Vagina (tissue), 2 donors: Measurements from ENCODE around the gene KRT9. TPM values are rescaled to one million over a fixed set of nuclear protein-coding genes. Genes with fewer than 3 reads are reported as not detected.

Experiments used
- DNase-seq, 2 donors: peaks; one replicate each; pipeline ENCODE4 v3.0.0-alpha.2; 2017; ENCODE audit errors: extremely low spot score in 2 of 2
- H3K27ac ChIP-seq: fragments of 200-600 bp; sonication (generic); one replicate; pipeline ENCODE4 v1.5.1; 2019
- H3K27me3 ChIP-seq: fragments of 200-600 bp; sonication (generic); one replicate; pipeline ENCODE4 v1.5.1; 2019
- H3K36me3 ChIP-seq, 2 donors: fragments of 200-600 bp; sonication (generic); one replicate each; pipeline ENCODE4 v1.5.1; 2017 to 2019
- H3K4me1 ChIP-seq: fragments of 200-600 bp; sonication (generic); one replicate; pipeline ENCODE4 v1.5.1; 2019
- H3K4me3 ChIP-seq, 2 donors: fragments of 200-600 bp; sonication (generic); 1 replicate in 1 of 2; 2 replicates in 1 of 2; pipeline ENCODE4 v1.5.1; 2016 to 2019
- H3K9me3 ChIP-seq: fragments of 200-600 bp; sonication (generic); one replicate; pipeline ENCODE4 v1.5.1; 2019
- CTCF ChIP-seq, 3 experiments: fragments of 450-650 bp in 2 of 3; fragments of 200-600 bp in 1 of 3; sonication (generic) in 1 of 3; IDR thresholded peaks; one replicate each; pipeline ENCODE4 v1.5.1; 2017 to 2019; ENCODE audit warnings: antibody characterized with exemption in 3 of 3, mild to moderate bottlenecking in 2 of 3, moderate library complexity in 2 of 3
- POLR2A ChIP-seq, 2 donors: fragments of 450-650 bp; IDR thresholded peaks; one replicate each; pipeline ENCODE4 v1.6.1; 2017; ENCODE audit warnings: antibody characterized with exemption in 2 of 2, mild to moderate bottlenecking in 2 of 2, moderate library complexity in 2 of 2
- POLR2AphosphoS5 ChIP-seq, 2 donors: sonication (generic); formaldehyde crosslinking; IDR thresholded peaks; one replicate each; pipeline ENCODE4 v1.9.0; 2017; ENCODE audit warnings: antibody characterized with exemption in 2 of 2, mild to moderate bottlenecking in 2 of 2, low read depth in 1 of 2; ENCODE audit not compliant: insufficient read depth in 1 of 2
- intact Hi-C: fragments of 100-400 bp; cut with DNase I; formaldehyde crosslinking; loops from one replicate; pipeline ENCODE4 v1.15.1; 2023
- total RNA-seq: library from RNA; depleted of rRNA; stranded (reverse); fragments of >200 nt; gene quantifications from one replicate; pipeline ENCODE4 v1.2.3, GENCODE V29; 2016

KRT9 gene
- total RNA-seq, 1 donor from 2014 or later, result not detected

DNA sequence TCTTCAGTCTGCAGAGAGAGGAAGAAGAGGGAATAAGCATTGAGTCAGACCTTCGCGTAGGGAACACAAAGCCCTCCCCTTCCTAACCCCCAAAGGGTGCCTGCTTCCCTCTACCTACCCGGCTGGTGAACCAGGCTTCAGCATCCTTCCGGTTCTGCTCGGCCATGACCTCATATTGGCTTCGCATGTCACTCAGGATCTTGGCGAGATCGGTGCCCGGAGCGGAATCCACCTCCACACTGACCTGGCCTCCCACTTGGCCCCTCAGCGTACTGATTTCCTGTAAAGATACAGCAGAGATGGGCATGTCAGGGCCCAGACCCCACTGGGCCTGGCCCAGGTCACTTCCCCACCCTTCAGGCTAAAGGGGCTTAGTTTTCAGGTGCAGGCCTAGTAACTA is 47.6 kb downstream of the KRT9 start:
- Histone ChIP-seq H3K9me3 (no peaks in the 10 kb centered on the region), H3K4me3 (peak overlapping the region in 1 of 2 donors; percentile 10), H3K27ac (peak overlapping the region; percentile 87), H3K4me1 (peaks cover 69% of the 10 kb centered on the region), H3K36me3 (peaks cover 0 to 5% of the 10 kb centered on the region in 2 donors), H3K27me3 (no peaks in the 10 kb centered on the region)
- intact Hi-C loops, result no loop called here
- no peak for DNase-seq
- TF ChIP-seq POLR2AphosphoS5 (IDR thresholded peaks at IDR 0.05; ENCODE audit: insufficient read depth in 1 of 2, low read depth in 1 of 2), result no peak
- no peak for TF ChIP-seq CTCF (IDR thresholded peaks at IDR 0.05)
- TF ChIP-seq POLR2A (IDR thresholded peaks at IDR 0.05), result no peak

- intact Hi-C loops, result no loop called here
- DNase-seq, result no peak
- peaks cover 0 to 5% of the 10 kb centered on the region in 2 donors for H3K36me3 ChIP-seq
- H3K9me3 ChIP-seq, result no peaks in the 10 kb centered on the region
- H3K27ac ChIP-seq, result peak overlapping the region; percentile 87
- H3K27me3 ChIP-seq, result no peaks in the 10 kb centered on the region
- TF ChIP-seq POLR2A (IDR thresholded peaks at IDR 0.05) (no peak), POLR2AphosphoS5 (IDR thresholded peaks at IDR 0.05; ENCODE audit: insufficient read depth in 1 of 2, low read depth in 1 of 2) (peak in 1 of 2 donors; percentile 7)
- peaks cover 64% of the 10 kb centered on the region for H3K4me1 ChIP-seq
- H3K4me3 ChIP-seq, result peak overlapping the region in 1 of 2 donors; percentile 10
These were observed 48.1 kb downstream of the KRT9 start for GRCh38 chr17:41523787-41524186.

DNA sequence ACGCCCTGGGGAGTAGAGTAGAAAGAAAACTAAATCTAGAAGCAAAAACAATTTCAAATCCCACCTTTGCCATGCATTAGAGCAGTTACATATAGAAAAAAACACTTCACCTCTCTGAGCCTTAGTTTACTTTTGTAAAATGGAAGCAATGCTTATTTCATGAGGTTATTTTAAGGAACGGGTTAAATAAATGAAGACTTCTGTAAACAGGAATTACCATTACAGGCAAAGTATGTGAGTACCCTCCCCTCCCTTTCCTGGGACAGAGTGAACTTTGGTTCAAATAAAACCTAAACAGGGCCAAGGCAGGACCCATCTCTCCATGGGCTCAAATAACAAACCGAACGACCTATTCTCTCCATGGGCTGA is 48.6 kb downstream of the KRT9 start:
- Histone ChIP-seq H3K36me3 (peaks cover 0 to 5% of the 10 kb centered on the region in 2 donors), H3K27me3 (no peaks in the 10 kb centered on the region), H3K4me3 (no peak overlapping the region), H3K4me1 (peaks cover 58% of the 10 kb centered on the region), H3K9me3 (no peaks in the 10 kb centered on the region), H3K27ac (peak overlapping the region; percentile 87)
- DNase-seq, result no peak
- TF ChIP-seq CTCF (IDR thresholded peaks at IDR 0.05), result no peak
- no peak for TF ChIP-seq POLR2A (IDR thresholded peaks at IDR 0.05)
- no peak for TF ChIP-seq POLR2AphosphoS5 (IDR thresholded peaks at IDR 0.05; ENCODE audit: insufficient read depth in 1 of 2, low read depth in 1 of 2)
- intact Hi-C loops, result no loop called here

DNA sequence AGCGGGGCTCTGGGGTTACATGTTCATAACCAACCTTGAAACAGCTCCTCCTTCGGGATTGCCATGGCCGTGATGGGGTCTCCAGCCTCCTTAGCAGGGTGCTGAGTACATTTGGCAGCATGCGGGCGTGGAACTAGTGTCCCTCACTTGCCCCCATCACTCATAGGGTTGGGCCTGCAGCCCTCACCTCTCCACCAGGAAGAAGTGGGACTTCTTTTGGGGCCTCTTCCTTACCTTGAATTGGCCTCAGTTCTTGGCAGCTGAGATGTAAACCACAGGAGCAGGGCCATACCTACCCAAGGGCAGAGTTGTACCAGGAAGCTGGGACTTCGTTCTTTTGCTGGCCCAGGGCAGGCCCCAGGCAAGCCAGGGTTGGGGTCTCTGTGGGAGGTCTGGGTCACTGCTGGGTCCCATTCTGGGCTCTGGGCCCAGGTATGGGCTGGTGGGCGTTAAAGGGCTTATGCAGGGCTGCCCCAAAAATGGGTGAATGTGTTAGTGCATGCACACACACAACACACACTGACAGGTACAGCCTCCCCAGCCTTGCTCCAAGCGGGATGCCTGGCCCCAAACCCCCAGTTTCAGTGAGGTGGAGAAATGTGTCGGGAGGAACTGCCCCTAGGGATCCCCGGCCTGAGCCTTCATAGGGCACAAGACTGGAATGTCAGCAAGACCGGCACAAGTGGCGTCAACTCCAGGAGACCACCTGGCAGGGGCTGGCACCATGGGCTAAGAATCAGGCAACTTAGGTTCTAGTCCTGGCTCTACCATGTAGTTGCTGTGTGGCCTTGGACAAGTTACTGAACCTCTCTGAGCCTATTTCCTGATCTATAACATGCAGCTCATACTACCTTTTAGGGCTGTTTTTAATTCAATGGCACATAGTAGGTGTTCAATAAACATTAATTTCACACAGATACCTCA is 49.3 kb downstream of the KRT9 start:
- Histone ChIP-seq H3K9me3 (no peaks in the 10 kb centered on the region), H3K4me1 (peaks cover 52% of the 10 kb centered on the region), H3K4me3 (no peak overlapping the region), H3K36me3 (peaks cover 0 to 5% of the 10 kb centered on the region in 2 donors), H3K27ac (peak overlapping the region; percentile 1), H3K27me3 (no peaks in the 10 kb centered on the region)
- TF ChIP-seq CTCF (IDR thresholded peaks at IDR 0.05) (no peak), POLR2A (IDR thresholded peaks at IDR 0.05) (no peak), POLR2AphosphoS5 (IDR thresholded peaks at IDR 0.05; ENCODE audit: insufficient read depth in 1 of 2, low read depth in 1 of 2) (no peak)
- DNase-seq, result no peak
- intact Hi-C loops, result no loop called here

- H3K4me1 ChIP-seq, result peaks cover 52% of the 10 kb centered on the region
- H3K4me3 ChIP-seq, result no peak overlapping the region
- no peaks in the 10 kb centered on the region for H3K9me3 ChIP-seq
- intact Hi-C loops, result no loop called here
- no peak for DNase-seq
- H3K27ac ChIP-seq, result peak overlapping the region; percentile 4
- H3K36me3 ChIP-seq, result peaks cover 0 to 5% of the 10 kb centered on the region in 2 donors
- TF ChIP-seq POLR2AphosphoS5 (IDR thresholded peaks at IDR 0.05; ENCODE audit: insufficient read depth in 1 of 2, low read depth in 1 of 2), result no peak
- no peak for TF ChIP-seq POLR2A (IDR thresholded peaks at IDR 0.05)
- TF ChIP-seq CTCF (IDR thresholded peaks at IDR 0.05), result no peak
- no peaks in the 10 kb centered on the region for H3K27me3 ChIP-seq
These were observed 50.1 kb downstream of the KRT9 start for GRCh38 chr17:41521574-41522261.
